Glomerular visceral epithelial cell (primary cell): ENCODE data around the gene SYT7.

Experiments used
- DNase-seq: peaks from one replicate; pipeline ENCODE4 v3.0.0-alpha.2; 2016; ENCODE audit errors: extremely low spot score

The SYT7 gene

GRCh38 chr11:61580271-61580888 lies 496 bp downstream of the SYT7 start:
- DNase-seq: no peak

- no peak for DNase-seq
Measured at GRCh38 chr11:61579676-61580270, 1.1 kb downstream of the SYT7 start.

GRCh38 chr11:61578819-61579675 lies 1.8 kb downstream of the SYT7 start:
- DNase-seq: no peak

- no peak for DNase-seq
Measured at GRCh38 chr11:61577383-61578118, 3.3 kb downstream of the SYT7 start.

- DNase-seq: no peak
Measured at GRCh38 chr11:61575886-61576861, 4.7 kb downstream of the SYT7 start.

- no peak for DNase-seq
Measured at GRCh38 chr11:61574611-61575010, 6.3 kb downstream of the SYT7 start.

- no peak for DNase-seq
Measured at GRCh38 chr11:61572913-61573312, 8.0 kb downstream of the SYT7 start.

GRCh38 chr11:61571869-61572268 lies 9.0 kb downstream of the SYT7 start:
- no peak for DNase-seq

GRCh38 chr11:61571337-61571736 lies 9.5 kb downstream of the SYT7 start:
- no peak for DNase-seq

- DNase-seq: no peak
Measured at GRCh38 chr11:61569701-61570100, 11.2 kb downstream of the SYT7 start.

- DNase-seq: no peak
Measured at GRCh38 chr11:61569018-61569417, 11.9 kb downstream of the SYT7 start.

- peak; percentile 62 for DNase-seq
Measured at GRCh38 chr11:61567286-61568061, 13.4 kb downstream of the SYT7 start.

- no peak for DNase-seq
Measured at GRCh38 chr11:61564936-61565696, 15.8 kb downstream of the SYT7 start.

GRCh38 chr11:61560751-61561150 lies 20.1 kb downstream of the SYT7 start:
- no peak for DNase-seq

GRCh38 chr11:61556621-61557020 lies 24.3 kb downstream of the SYT7 start:
- no peak for DNase-seq

- DNase-seq: no peak
Measured at GRCh38 chr11:61555978-61556377, 24.9 kb downstream of the SYT7 start.

- no peak for DNase-seq
Measured at GRCh38 chr11:61555051-61555969, 25.6 kb downstream of the SYT7 start.
